GM18505 (cell line): Measurements from ENCODE around the gene GSTO2.

Experiments
- ATAC-seq: cut with Tn5 transposase; IDR thresholded peaks from one replicate; pipeline ENCODE4 v1.9.1; 2021; ENCODE audit not compliant: unreplicated experiment
- POLR2A ChIP-seq: IDR thresholded peaks from 4 replicates; pipeline ENCODE4 v1.6.1; 2011; ENCODE audit warnings: borderline replicate concordance; ENCODE audit not compliant: insufficient read depth, insufficient read length; ENCODE audit errors: extremely low read depth

GSTO2 gene

GRCh38 chr10:104259456-104259855 lies 9.5 kb upstream of the GSTO2 start:
- no peak for ATAC-seq
- no peak for TF ChIP-seq POLR2A

- no peak for ATAC-seq
- TF ChIP-seq POLR2A, result no peak
Observed at GRCh38 chr10:104259999-104260774, 8.8 kb upstream of the GSTO2 start.

DNA sequence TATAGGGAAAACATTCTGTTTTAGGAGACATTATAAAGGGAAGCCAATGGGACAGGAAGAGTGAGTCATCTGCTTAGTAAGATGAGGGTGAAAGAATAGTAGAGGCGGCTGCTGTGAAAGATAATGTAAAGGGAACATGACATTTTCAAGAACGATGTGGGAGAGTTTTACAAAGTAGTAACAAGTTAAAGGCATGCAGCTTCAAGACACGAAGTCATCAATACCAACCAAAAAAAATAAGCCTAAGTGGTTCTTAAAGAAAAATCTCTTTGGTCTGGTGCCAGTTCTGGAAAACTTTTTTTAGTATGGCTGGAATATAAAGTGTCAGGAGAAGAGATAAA lies 8.2 kb upstream of the GSTO2 start:
- TF ChIP-seq POLR2A, result no peak
- no peak for ATAC-seq

DNA sequence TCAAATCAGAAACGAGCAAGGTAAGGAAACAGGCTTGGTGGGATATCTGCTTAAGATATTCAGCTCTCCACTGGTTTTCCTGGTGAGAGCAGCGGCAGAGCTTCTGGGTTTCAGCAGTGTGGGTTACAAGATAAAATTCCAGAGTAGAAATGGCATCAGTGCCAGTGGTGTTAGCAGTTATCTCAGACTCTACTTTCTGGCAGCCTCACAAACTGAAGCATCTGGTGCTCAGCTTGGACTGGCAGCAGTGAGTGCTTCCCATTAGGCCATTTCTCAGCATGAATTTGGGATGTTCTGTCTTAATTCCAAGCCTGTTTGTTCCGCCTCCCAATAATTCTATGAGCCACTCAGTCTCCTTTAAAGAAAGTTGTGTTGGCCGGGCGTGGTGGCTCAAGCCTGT lies 6.9 kb upstream of the GSTO2 start:
- TF ChIP-seq POLR2A, result no peak
- no peak for ATAC-seq

- no peak for ATAC-seq
- no peak for TF ChIP-seq POLR2A
Observed at GRCh38 chr10:104264783-104265182, 4.2 kb upstream of the GSTO2 start.

DNA sequence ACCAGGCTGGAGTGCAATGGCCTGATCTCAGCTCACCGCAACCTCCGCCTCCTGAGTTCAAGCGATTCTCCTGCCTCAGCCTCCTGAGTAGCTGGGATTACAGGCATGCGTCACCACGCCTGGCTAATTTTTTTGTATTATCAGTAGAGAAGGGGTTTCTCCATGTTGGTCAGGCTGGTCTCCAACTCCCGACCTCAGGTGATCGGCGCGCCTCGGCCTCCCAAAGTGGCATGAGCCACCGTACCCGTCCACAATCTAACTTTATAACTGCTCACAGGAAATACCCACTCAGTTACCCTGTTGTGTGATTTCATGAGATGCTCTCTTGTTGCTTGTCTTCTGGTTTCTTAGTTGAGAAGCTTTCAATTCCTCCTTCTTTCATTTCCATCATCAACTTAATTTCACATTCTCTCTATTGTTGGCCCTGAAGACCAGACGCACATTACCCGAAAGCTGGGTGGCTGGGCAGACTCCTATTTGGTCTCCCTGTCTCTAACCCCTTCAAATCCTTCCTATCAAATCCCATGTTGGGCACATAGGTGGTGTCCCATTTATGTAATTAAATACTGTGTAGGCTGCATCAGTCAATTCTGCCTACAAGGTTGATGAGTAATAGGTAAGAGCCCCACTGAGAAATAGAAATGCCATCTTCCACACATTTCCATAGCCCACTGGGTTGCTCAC lies 1.1 kb upstream of the GSTO2 start:
- no peak for TF ChIP-seq POLR2A
- no peak for ATAC-seq

GRCh38 chr10:104268405-104268712 lies 625 bp upstream of the GSTO2 start:
- ATAC-seq, result no peak

GRCh38 chr10:104273286-104273685 lies 4.3 kb downstream of the GSTO2 start:
- no peak for ATAC-seq
- no peak for TF ChIP-seq POLR2A

More at GRCh38 chr10:104268405-104268712, 625 bp upstream of the GSTO2 start:
- no peak for TF ChIP-seq POLR2A

DNA sequence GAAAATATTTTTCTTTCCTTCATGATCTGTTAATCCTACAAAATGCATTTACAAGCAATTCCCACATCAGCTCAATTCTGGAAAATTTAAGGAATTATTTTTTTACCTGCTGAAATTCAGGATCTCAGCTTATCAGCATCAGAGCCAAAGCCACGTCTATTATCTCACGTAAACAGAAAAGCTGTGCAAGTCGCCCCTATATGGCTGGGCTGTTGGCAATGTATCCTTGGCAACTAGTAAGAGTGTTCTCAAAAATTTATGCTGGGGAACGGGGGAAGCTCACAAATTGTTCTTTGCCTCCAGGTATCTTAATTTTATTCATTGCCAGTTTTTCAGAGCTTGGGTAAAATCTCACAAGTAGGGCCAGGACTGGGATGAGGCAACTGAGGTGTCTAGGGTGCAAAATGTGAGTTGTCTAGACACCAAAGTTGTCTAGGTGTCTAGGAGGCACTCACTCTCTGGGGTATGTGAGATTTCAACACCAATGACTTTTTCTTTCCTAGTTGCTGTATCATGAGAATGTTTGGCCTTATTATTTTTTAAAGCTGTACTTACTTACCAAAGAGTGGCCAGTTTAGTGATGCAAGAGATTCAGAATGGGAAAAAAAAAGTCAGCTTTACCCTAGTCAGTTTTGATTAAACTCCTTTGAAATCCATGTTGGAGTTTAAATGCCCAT lies 5.1 kb downstream of the GSTO2 start:
- TF ChIP-seq POLR2A, result no peak
- ATAC-seq, result no peak

DNA sequence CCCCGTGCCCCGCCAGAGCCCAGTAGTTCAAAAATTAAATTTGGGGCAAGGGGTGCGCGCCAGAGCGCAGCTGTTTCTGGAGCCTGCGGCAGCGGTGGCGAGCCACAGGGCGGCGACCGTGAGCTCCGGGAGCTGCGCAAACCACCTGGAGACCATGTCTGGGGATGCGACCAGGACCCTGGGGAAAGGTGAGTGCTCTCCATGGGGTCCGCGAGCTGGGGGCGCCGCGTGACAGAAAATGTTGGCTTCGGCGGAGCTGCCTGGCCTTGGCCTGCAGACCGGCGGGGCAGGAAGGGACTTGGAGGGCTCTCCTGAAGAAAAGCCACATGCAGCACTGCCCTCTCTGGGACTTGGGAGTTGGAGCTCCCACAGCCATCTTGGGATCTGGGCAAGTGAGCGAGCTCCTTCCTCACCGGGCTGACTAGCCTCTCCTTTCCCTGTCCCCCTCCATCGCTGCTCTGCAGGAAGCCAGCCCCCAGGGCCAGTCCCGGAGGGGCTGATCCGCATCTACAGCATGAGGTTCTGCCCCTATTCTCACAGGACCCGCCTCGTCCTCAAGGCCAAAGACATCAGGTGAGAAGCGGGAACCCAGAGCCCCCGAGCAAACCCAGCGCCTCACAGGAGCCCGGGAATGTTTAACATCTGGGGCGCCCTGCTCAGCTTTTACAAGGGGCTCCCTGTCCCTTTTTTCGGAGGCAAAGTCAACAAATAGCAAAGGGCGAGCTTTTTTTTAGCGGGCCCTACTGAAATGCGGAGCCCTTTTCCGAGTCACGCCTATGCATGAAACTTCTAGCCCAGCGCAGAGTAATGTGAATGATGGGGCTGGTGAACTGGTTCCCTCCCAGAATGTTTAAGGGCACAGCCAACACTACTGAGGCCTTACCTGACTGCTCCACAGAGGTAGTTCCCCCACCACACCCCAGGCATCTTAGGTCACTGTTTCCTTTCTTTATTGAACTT lies 6.1 kb downstream of the GSTO2 start:
- TF ChIP-seq POLR2A, result no peak
- peak; percentile 84 for ATAC-seq

DNA sequence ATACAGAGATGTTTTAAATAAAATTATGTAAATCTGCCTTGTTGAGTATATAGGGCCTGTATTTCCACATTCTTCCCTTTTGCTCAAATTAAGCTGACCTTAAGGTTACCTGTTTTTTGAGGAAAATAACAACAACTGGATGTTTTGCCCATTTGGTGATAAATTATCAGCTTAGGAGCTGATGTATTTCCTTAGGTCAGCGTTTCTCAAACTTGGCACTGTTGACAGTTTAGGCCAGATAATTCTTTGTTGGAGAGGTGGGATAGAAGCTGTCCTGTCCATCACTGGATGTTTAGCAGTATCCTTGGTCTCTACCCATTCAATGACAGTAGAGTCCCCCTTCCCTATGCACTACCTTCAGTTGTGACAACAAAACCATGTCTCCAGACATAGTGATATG lies 7.2 kb downstream of the GSTO2 start:
- no peak for TF ChIP-seq POLR2A
- no peak for ATAC-seq

DNA sequence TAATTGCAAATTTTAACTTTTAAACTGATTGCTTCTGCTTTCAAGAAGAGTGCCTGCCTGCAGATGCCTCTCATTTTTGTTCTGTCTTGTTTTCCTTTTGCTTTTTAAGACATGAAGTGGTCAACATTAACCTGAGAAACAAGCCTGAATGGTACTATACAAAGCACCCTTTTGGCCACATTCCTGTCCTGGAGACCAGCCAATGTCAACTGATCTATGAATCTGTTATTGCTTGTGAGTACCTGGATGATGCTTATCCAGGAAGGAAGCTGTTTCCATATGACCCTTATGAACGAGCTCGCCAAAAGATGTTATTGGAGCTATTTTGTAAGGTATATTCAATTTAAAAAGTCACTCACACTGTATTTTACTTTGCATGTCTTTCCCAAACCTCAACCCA lies 8.8 kb downstream of the GSTO2 start:
- no peak for ATAC-seq
- TF ChIP-seq POLR2A, result no peak
